Naive B cell (primary cell): ENCODE measurements around the gene MRPL23. TPM values are rescaled to one million over a fixed set of nuclear protein-coding genes. Genes with fewer than 3 reads are reported as not detected.
A peak's percentile ranks its signal among the peaks of the same experiment; 100 is the strongest.

Experiments
- ATAC-seq, 2 donors: fragments of 150-1000 bp; cut with Tn5 transposase; 2 replicates each; pipeline ENCODE4 v1.10.0; 2021; ENCODE audit warnings: low read depth in 2 of 2, mild to moderate bottlenecking in 2 of 2, moderate library complexity in 2 of 2
- DNase-seq: peaks from one replicate; pipeline ENCODE4 v3.0.0; 2022
- H3K27ac Mint-ChIP-seq, 6 donors: one replicate each; pipeline ENCODE4 v1.8.0; 2020 to 2022; ENCODE audit warnings: mild to moderate bottlenecking in 6 of 6, mixed read lengths in 6 of 6, moderate library complexity in 5 of 6, inconsistent platforms in 2 of 6
- H3K27me3 Mint-ChIP-seq, 3 donors: one replicate each; pipeline ENCODE4 v1.8.0; 2021 to 2022; ENCODE audit warnings: mixed read lengths in 3 of 3, mild to moderate bottlenecking in 1 of 3
- H3K36me3 Mint-ChIP-seq, 2 donors: one replicate each; pipeline ENCODE4 v1.8.0; 2020 to 2022; ENCODE audit warnings: mixed read lengths in 2 of 2, inconsistent platforms in 1 of 2, mild to moderate bottlenecking in 1 of 2
- H3K4me1 Mint-ChIP-seq, 3 donors: one replicate each; pipeline ENCODE4 v1.8.0; 2020 to 2022; ENCODE audit warnings: mixed read lengths in 3 of 3, inconsistent platforms in 1 of 3, mild to moderate bottlenecking in 1 of 3, moderate library complexity in 1 of 3
- H3K4me3 Mint-ChIP-seq, 8 donors: one replicate each; pipeline ENCODE4 v1.8.0; 2020 to 2022; ENCODE audit warnings: mild to moderate bottlenecking in 8 of 8, mixed read lengths in 8 of 8, moderate library complexity in 8 of 8, inconsistent platforms in 2 of 8
- H3K9me3 Mint-ChIP-seq, 7 donors: one replicate each; pipeline ENCODE4 v1.8.0; 2020 to 2022; ENCODE audit warnings: mixed read lengths in 7 of 7, mild to moderate bottlenecking in 5 of 7, inconsistent platforms in 2 of 7, moderate library complexity in 1 of 7
- polyA plus RNA-seq, 6 donors: library from polyadenylated mRNA; unstranded; fragments of 300-500 nt; fragmentation: Illumina TruSeq; gene quantifications; one replicate each; pipeline ENCODE4 v1.2.3, GENCODE V29; 2021; ENCODE audit warnings: low read depth in 6 of 6

The MRPL23 gene
- polyA plus RNA-seq, 6 donors from 2014 or later, result 14.0 to 62.7 (median 34.9) TPM

- Mint-ChIP-seq H3K27ac (no peak overlapping the region), H3K36me3 (no peaks in the 10 kb centered on the region), H3K9me3 (no peaks in the 10 kb centered on the region), H3K4me1 (peaks cover 10 to 21% (median 20%) of the 10 kb centered on the region in 3 donors), H3K4me3 (peak overlapping the region in 1 of 8 donors; percentile 20), H3K27me3 (peaks cover 11 to 23% (median 22%) of the 10 kb centered on the region in 3 donors)
- ATAC-seq (peak in 1 of 2 donors; percentile 25), DNase-seq (no peak)
These were observed 29.4 kb upstream of the MRPL23 start for GRCh38 chr11:1917523-1918435.

GRCh38 chr11:1918436-1919315 lies 28.5 kb upstream of the MRPL23 start:
- H3K27me3 Mint-ChIP-seq, result peaks cover 12 to 31% (median 30%) of the 10 kb centered on the region in 3 donors
- H3K27ac Mint-ChIP-seq, result no peak overlapping the region
- ATAC-seq, result no peak
- H3K36me3 Mint-ChIP-seq, result no peaks in the 10 kb centered on the region
- no peak overlapping the region for H3K4me3 Mint-ChIP-seq
- H3K4me1 Mint-ChIP-seq, result peaks cover 10 to 22% (median 20%) of the 10 kb centered on the region in 3 donors
- no peaks in the 10 kb centered on the region for H3K9me3 Mint-ChIP-seq
- DNase-seq, result no peak

- no peak for ATAC-seq
- H3K4me1 Mint-ChIP-seq, result peaks cover 9 to 22% (median 13%) of the 10 kb centered on the region in 3 donors
- H3K4me3 Mint-ChIP-seq, result no peak within 1 kb of the TSS
- peaks cover 11 to 29% (median 27%) of the 10 kb centered on the region in 3 donors for H3K27me3 Mint-ChIP-seq
- H3K36me3 Mint-ChIP-seq, result no peaks in the 10 kb centered on the region
- H3K9me3 Mint-ChIP-seq, result no peaks in the 10 kb centered on the region
- DNase-seq, result no peak
- H3K27ac Mint-ChIP-seq, result peak within 1 kb of the TSS in 1 of 6 donors; percentile 68
These were observed 27.6 kb upstream of the MRPL23 start, which contains the start of gene TNNT3 for GRCh38 chr11:1919391-1920127. Gene TNNT3, plus strand, starts transcription at chr11:1919703. Its CDS starts 3,172 bp downstream, at chr11:1922875.

DNA sequence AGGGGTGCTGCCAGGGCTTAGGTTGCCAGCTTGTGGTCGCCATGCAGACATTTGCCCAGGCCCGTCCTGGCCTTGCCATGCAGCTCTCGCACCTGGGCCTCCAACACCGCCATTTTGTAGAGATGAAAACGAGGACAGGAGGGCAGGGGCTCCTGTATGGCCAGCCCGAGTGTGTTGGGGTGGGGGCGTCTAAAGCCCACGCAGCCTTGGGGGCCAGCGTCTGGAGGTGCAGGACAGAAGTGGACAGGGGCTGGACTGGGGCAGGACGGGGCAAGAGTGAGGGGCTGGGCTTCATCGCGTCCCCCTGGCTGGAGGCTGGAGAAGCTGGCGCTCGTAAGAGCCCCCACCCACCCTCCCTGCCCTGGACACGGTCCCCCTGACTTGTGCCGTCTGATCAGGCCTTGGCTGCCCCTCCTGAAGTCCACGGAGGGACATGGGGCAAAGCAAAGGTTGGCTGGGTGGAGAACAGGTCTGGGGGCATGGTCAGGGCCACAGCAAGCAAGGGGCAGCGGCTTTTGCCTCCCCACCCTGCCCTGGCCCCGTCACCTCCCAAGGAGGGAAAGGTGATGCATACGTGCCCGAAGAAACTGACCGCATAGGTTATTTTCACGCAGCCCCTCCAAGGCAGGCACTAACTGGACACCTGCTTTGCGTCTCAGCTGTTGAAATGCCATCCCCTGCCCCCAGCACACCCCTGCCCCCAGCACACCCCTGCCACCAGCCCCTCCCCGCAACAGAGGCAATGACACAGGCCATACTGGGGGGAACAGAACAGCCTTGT lies 26.8 kb upstream of the MRPL23 start:
- no peak for DNase-seq
- H3K27me3 Mint-ChIP-seq, result peaks cover 6 to 21% (median 20%) of the 10 kb centered on the region in 3 donors
- H3K4me3 Mint-ChIP-seq, result no peak overlapping the region
- H3K9me3 Mint-ChIP-seq, result no peaks in the 10 kb centered on the region
- H3K36me3 Mint-ChIP-seq, result no peaks in the 10 kb centered on the region
- ATAC-seq, result no peak
- H3K4me1 Mint-ChIP-seq, result peaks cover 6 to 14% (median 9%) of the 10 kb centered on the region in 3 donors
- H3K27ac Mint-ChIP-seq, result no peak overlapping the region

GRCh38 chr11:1920909-1921573 lies 26.1 kb upstream of the MRPL23 start:
- DNase-seq (no peak), ATAC-seq (peak in 1 of 2 donors; percentile 35)
- Mint-ChIP-seq H3K27me3 (peaks cover 5 to 21% (median 18%) of the 10 kb centered on the region in 3 donors), H3K4me1 (peaks cover under 1 to 8% (median 6%) of the 10 kb centered on the region in 3 donors), H3K27ac (no peak overlapping the region), H3K36me3 (no peaks in the 10 kb centered on the region), H3K4me3 (peak overlapping the region in 1 of 8 donors; percentile 22), H3K9me3 (no peaks in the 10 kb centered on the region)

DNA sequence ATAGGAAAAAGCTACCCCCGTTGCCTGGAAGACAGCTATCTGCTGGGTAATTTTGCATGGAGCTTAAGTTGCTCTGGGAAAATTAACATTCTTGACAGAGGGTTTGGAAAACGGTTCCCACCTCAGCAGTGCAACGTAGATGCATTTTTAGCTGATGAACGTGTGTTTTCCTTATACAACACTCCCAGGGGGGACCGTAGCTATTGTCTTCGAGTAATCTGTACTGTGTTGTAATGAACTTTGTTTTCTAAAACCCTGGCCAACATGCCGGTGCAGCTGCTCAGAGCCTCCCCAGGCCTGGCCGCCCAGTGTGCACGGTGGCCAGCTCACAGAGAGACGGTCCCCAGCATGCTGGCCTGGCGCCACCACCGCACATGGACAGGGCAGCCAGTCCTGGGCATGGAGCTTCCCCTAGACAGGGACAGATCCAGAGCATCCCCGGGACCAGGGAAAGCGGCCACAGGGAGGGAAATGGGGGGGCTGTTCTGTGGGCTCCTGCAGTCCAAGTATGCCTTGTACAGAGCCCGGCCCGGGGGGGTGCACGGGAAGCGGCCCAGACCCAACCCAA lies 25.5 kb upstream of the MRPL23 start:
- ATAC-seq, result no peak
- Mint-ChIP-seq H3K4me1 (peaks cover 1 to 13% (median 4%) of the 10 kb centered on the region in 3 donors), H3K4me3 (no peak overlapping the region), H3K27me3 (peaks cover 10 to 27% (median 24%) of the 10 kb centered on the region in 3 donors), H3K36me3 (no peaks in the 10 kb centered on the region), H3K9me3 (no peaks in the 10 kb centered on the region), H3K27ac (no peak overlapping the region)
- DNase-seq, result no peak

- ATAC-seq, result no peak
- Mint-ChIP-seq H3K27me3 (peaks cover 10 to 30% (median 26%) of the 10 kb centered on the region in 3 donors), H3K36me3 (no peaks in the 10 kb centered on the region)
These were observed 24.6 kb upstream of the MRPL23 start for GRCh38 chr11:1922481-1923081.

DNA sequence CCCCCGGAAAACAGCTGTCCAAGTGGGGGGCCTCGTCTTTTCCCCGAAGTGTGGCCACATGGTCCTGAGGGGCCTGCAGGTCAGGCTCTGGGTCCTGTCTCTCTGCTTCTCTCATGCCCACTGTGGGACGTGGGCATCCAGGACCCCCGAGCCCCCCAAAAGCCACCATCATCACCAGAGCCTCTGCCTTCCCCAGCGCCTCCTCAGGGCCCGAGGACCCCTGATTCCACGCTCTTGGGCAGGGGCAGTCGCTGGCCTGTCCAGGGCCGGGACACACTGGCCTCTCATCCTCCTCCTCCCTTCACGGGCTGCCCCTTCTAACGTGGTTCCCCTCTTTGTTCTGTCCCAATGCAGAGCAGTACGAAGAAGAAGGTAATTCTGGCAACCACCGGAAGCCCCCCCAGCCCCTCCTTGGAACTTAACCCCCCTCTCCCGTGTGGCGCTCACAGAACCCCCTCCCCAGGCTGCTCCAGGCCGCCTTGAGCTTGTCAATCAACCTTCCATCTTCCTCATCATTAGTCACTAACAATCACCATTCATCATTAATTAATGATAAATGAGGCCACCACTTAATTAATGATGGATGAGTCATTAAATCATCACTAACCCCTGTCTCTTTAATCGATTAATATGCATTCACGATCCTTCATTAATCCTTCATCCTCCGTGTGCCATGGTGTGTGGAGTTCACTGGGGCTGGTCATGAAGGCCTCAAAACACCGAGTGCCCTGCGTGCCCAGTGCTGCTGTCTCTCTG lies 23.8 kb upstream of the MRPL23 start:
- Mint-ChIP-seq H3K27me3 (peaks cover 10 to 30% (median 26%) of the 10 kb centered on the region in 3 donors), H3K36me3 (no peaks in the 10 kb centered on the region), H3K27ac (peak overlapping the region in 4 of 6 donors; percentile 3 to 85 (median 26)), H3K4me3 (no peak overlapping the region), H3K9me3 (no peaks in the 10 kb centered on the region), H3K4me1 (peaks cover 0 to 14% (median 7%) of the 10 kb centered on the region in 3 donors)
- ATAC-seq (no peak), DNase-seq (no peak)

More at GRCh38 chr11:1922481-1923081, 24.6 kb upstream of the MRPL23 start:
- H3K27ac Mint-ChIP-seq, result peak overlapping the region in 2 of 6 donors; percentile 67 to 85
- H3K9me3 Mint-ChIP-seq, result no peaks in the 10 kb centered on the region
- DNase-seq, result no peak
- peak overlapping the region in 1 of 8 donors; percentile 66 for H3K4me3 Mint-ChIP-seq
- H3K4me1 Mint-ChIP-seq, result peaks cover 0 to 14% (median 7%) of the 10 kb centered on the region in 3 donors

GRCh38 chr11:1924181-1924580 lies 23.0 kb upstream of the MRPL23 start:
- peak overlapping the region in 2 of 6 donors; percentile 3 to 86 for H3K27ac Mint-ChIP-seq
- H3K9me3 Mint-ChIP-seq, result no peaks in the 10 kb centered on the region
- ATAC-seq (no peak), DNase-seq (no peak)
- H3K36me3 Mint-ChIP-seq, result no peaks in the 10 kb centered on the region
- H3K4me1 Mint-ChIP-seq, result peaks cover 0 to 14% (median 7%) of the 10 kb centered on the region in 3 donors
- peaks cover 10 to 30% (median 26%) of the 10 kb centered on the region in 3 donors for H3K27me3 Mint-ChIP-seq
- no peak overlapping the region for H3K4me3 Mint-ChIP-seq

- Mint-ChIP-seq H3K4me1 (peaks cover 0 to 14% (median 7%) of the 10 kb centered on the region in 3 donors), H3K36me3 (no peaks in the 10 kb centered on the region), H3K27me3 (peaks cover 10 to 30% (median 26%) of the 10 kb centered on the region in 3 donors), H3K27ac (no peak overlapping the region), H3K9me3 (no peaks in the 10 kb centered on the region), H3K4me3 (no peak overlapping the region)
- no peak for ATAC-seq
- no peak for DNase-seq
These were observed 22.3 kb upstream of the MRPL23 start for GRCh38 chr11:1924646-1925372.
